Measurements from ENCODE around the gene RIC8A. TPM values are rescaled to one million over a fixed set of nuclear protein-coding genes. Genes with fewer than 3 reads are reported as not detected.

The RIC8A gene
- total and polyA plus RNA-seq, 8 donors, result 29.7 to 49.3 (median 40.9) TPM

DNA sequence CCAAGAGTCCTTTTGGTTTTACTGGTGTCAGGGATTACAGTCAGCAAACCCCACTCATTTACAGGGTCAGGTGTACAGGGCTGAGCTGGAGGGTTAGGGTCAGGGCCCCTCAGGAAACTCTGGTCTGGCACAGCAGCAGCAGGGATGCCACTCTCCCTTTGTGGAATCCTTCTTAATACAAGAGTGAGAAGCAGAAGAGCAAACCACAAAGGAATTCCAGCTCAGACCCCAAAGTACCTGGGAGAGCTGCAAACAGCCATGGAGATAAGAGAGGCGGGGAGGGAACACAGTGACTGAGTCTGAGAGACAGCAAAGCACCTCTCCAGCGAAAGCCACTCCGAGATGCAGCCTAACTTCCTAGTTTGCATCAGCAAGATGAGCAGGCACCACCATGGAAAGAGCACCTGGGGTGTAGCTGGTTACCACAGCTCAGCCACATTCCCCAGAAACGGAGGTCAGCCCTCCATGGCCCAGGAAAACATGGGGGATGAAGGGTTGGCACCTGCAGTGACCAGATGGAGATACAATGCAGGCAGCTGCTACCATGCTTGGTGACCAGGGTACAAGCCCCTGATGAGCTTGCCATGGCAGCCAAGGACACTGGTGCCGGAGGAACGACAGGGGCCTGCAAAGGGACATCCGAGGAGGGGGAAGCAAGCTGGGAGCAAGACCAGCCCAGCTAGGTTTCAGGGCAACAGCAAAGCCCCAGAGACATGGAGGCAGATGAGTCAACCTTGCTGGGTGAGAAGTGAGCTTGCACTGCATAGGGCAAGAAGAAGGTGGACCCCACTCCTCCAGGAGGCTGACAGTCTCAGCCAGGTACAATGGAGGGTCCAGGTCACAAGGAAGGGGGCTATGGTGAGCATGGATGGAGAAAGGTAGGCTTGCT, 4.2 kb upstream of the RIC8A start:
- intact Hi-C loops (cut with DNase I), result no loop called here
- DNase-seq, result peak in 1 of 6 donors; percentile 14
- no peak for TF ChIP-seq CTCF (IDR thresholded peaks at IDR 0.05)
- H3K4me3 ChIP-seq, result no peak overlapping the region
- peaks cover 0 to 16% (median 11%) of the 10 kb centered on the region in 3 donors for H3K4me1 ChIP-seq
- peaks cover 0 to 25% (median 9%) of the 10 kb centered on the region in 3 donors for H3K36me3 ChIP-seq
- WGBS, 2 donors, result 86 to 92% methylated on average over 7 of the region's 7 CpGs
- no peak for ATAC-seq
- H3K27ac ChIP-seq, result no peak overlapping the region
- FAIRE-seq, result no peak
- H3K9me3 ChIP-seq, result no peaks in the 10 kb centered on the region
- H3K27me3 ChIP-seq, result no peaks in the 10 kb centered on the region

DNA sequence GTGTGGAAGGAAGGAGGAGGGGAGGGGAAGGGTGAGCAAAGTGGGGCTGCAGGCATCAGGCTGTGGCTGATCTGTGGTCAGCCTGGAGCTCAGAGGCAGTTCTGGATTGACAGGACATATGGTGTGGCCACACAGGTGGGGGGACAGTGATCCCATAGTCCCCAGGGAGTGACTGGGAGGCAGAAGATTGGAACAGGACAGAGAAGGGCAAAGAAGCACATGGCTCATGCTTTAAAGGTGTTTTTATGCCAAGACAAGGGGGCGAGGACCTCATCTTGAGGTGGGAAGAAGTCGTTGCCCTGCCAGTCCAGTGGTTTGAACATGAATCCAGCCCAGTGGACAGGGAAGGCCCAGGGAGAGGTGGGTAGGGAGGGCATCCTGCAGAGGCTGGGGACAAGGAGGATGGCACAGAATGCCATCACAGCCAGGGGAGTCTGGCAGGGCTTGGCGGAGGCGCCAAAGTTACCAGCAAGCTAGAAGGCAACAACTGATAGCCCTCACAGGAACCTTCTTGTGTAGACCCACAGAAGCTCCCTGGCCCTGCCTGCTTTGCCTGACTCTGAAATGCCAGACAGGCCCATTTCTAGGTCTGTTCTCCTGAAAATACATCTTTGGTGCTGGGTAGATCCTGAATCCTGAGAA, 3.4 kb upstream of the RIC8A start:
- ATAC-seq (no peak), DNase-seq (peak in 3 of 6 donors; percentile 14 to 35 (median 24)), FAIRE-seq (no peak)
- peaks cover 0 to 16% (median 12%) of the 10 kb centered on the region in 3 donors for H3K4me1 ChIP-seq
- no peaks in the 10 kb centered on the region for H3K27me3 ChIP-seq
- TF ChIP-seq CTCF (IDR thresholded peaks at IDR 0.05), result no peak
- H3K36me3 ChIP-seq, result peaks cover 0 to 25% (median 9%) of the 10 kb centered on the region in 3 donors
- no peaks in the 10 kb centered on the region for H3K9me3 ChIP-seq
- intact Hi-C loops (cut with DNase I), result no loop called here
- WGBS, 2 donors, result 87 to 88% methylated on average over 4 of the region's 4 CpGs
- H3K4me3 ChIP-seq, result no peak overlapping the region
- H3K27ac ChIP-seq, result no peak overlapping the region

DNA sequence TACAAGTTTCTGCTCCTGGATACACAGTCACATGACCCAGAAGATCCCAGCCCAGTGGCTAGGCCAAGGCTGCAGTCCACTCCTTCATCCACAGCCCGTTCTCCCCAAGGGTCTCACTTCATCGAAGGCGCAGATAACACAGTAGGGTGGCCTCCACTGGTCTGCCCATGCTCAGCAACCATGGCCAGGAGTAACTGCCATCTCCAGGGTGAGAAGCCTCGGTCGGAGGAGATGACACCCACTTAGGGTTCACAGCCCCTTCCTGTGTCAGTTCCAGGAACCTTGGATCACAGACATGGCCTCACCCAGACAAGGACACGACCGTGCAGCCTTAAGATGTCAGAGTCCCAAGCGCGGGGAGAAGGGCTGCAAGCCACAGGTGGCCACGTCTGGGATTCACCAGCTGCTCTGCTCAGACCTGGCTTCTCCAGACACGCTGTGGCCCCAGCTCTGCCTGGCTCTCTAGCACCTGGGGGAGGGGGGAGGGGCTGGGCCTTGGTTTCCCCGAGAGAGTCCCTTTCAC, 2.9 kb upstream of the RIC8A start:
- Histone ChIP-seq H3K4me3 (no peak overlapping the region), H3K27ac (no peak overlapping the region), H3K4me1 (peaks cover 4 to 21% (median 17%) of the 10 kb centered on the region in 3 donors), H3K9me3 (no peaks in the 10 kb centered on the region), H3K27me3 (no peaks in the 10 kb centered on the region), H3K36me3 (peaks cover 0 to 25% (median 9%) of the 10 kb centered on the region in 3 donors)
- intact Hi-C loops (cut with DNase I), result no loop called here
- TF ChIP-seq CTCF (IDR thresholded peaks at IDR 0.05), result no peak
- ATAC-seq, result no peak
- 65 to 85% methylated on average over 12 of the region's 12 CpGs for WGBS, 2 donors
- no peak for FAIRE-seq
- peak in 3 of 6 donors; percentile 17 to 47 (median 27) for DNase-seq

DNA sequence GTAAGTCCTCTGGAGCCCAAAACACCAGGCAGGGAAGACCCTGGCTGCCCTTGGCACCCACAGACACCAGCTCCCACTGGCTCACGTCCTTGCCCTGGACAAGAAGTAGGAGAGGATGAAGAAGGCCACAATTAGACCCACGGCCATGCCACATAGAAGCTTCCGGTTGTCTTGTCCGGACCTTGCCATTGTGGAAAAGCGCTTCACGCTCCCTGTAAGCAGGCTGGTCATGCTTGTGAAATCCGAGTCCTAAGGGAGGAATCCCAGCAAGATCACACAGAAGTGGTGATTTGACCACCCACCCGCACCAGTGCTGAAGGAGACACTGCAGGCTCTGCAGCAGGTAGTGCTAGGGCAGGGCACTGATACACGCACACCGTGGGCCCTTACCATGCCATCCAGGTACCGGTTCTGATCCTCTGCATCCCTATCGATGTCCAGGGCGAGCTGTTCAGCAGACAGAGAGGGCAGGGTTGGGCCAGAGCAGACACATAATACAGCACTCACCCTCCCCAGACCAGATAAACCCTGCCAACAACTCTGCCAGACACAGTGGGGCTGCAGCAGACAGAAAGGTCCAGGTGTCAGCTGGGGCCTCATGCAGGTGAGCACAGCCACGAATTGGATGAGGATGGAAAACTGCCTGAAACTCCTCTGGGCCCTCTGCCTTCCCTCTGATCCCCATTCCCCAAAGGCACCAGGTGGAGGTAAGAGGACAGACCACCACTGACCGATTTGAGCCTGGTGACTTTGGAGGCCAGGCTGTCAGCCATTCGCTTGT, 2.1 kb upstream of the RIC8A start:
- intact Hi-C loops (cut with DNase I), result no loop called here
- peak overlapping the region in 3 of 4 donors; percentile 94 to 100 (median 99) for H3K4me3 ChIP-seq
- DNase-seq (peak in 2 of 6 donors; percentile 18 to 34), ATAC-seq (no peak), FAIRE-seq (no peak)
- no peak overlapping the region for H3K27ac ChIP-seq
- no peaks in the 10 kb centered on the region for H3K27me3 ChIP-seq
- H3K9me3 ChIP-seq, result no peaks in the 10 kb centered on the region
- peaks cover 0 to 25% (median 9%) of the 10 kb centered on the region in 3 donors for H3K36me3 ChIP-seq
- peaks cover 10 to 29% (median 24%) of the 10 kb centered on the region in 3 donors for H3K4me1 ChIP-seq
- WGBS, 2 donors, result 71 to 80% methylated on average over 16 of the region's 16 CpGs
- TF ChIP-seq CTCF (IDR thresholded peaks at IDR 0.05), result no peak
